Psoas muscle (tissue), 8 donors: ENCODE data around the gene PMPCA. TPM values are rescaled to one million over a fixed set of nuclear protein-coding genes. Genes with fewer than 3 reads are reported as not detected.

Source experiments
- ATAC-seq, 4 donors: fragments of 200-7000 bp; cut with Tn5 transposase; one replicate each; pipeline ENCODE4 v1.9.1; 2020; ENCODE audit warnings: moderate library complexity in 3 of 4, mild to moderate bottlenecking in 2 of 4
- DNase-seq, 2 donors: peaks; one replicate each; pipeline ENCODE4 v3.0.0-alpha.2; 2020
- H3K27ac ChIP-seq: fragments of 200-600 bp; one replicate; pipeline ENCODE4 v1.8.0; 2022
- H3K27me3 ChIP-seq, 3 donors: fragments of 200-600 bp in 1 of 3; one replicate each; pipeline versions ENCODE4 v1.6.1 to v1.8.0; 2013 to 2022; ENCODE audit warnings: low read length in 2 of 3, mild to moderate bottlenecking in 2 of 3, moderate library complexity in 1 of 3; ENCODE audit not compliant: insufficient read depth in 3 of 3
- H3K36me3 ChIP-seq, 2 donors: fragments of 200-600 bp in 1 of 2; one replicate each; pipeline versions ENCODE4 v1.6.1 to v1.8.0; 2013 to 2022; ENCODE audit warnings: low read depth in 1 of 2, mild to moderate bottlenecking in 1 of 2, moderate library complexity in 1 of 2; ENCODE audit not compliant: insufficient read depth in 1 of 2
- H3K4me1 ChIP-seq: fragments of 200-600 bp; one replicate; pipeline ENCODE4 v1.8.0; 2022
- H3K4me3 ChIP-seq: fragments of 200-600 bp; one replicate; pipeline ENCODE4 v1.8.0; 2022; ENCODE audit warnings: mild to moderate bottlenecking
- H3K9me3 ChIP-seq: fragments of 200-600 bp; one replicate; pipeline ENCODE4 v1.8.0; 2022
- WGBS, 3 donors: extraction: QIAGEN DNeasy Blood & Tissue Kit; methylation state at CpG; one replicate each; pipeline versions ENCODE4 v1.1.6 to v1.1.7; 2013; 5-methylcytosine and 5-hydroxymethylcytosine counted together
- intact Hi-C, 2 donors: fragments of 100-400 bp; cut with DNase I; formaldehyde crosslinking; loops; one replicate each; pipeline versions ENCODE4 v1.11.0 to v1.14.2; 2022
- polyA plus RNA-seq, 3 donors: library from polyadenylated mRNA; stranded (reverse); fragments of 200-250 nt; gene quantifications; one replicate each; pipeline ENCODE4 v1.2.3, GENCODE V29; 2013
- total RNA-seq, 4 donors: library from RNA; stranded (reverse); fragmentation: NEBNext Ultra II Directional in 2 of 4; extraction: Animal tissue kit (Norgen Biotek cat#: 25700) in 2 of 4; gene quantifications; one replicate each; pipeline versions ENCODE4 v1.2.1 to v1.2.4, GENCODE V29; 2021 to 2023
- TF ChIP-seq, protein P1 (sequence below): fragments of 200-600 bp; IDR thresholded peaks from one replicate; pipeline ENCODE4 v1.8.0; 2022; ENCODE audit warnings: antibody characterized with exemption
- donor health status: healthy with polysubstance abuse.
- donor health status: DM: no; HTN: no; CAD: no; lungs with moderate emphysema.
- donor health status: Bipolar disorder and iron deficiency.
- donor health status: healthy.
- donor health status: DM: yes; HTN: yes; CAD: no.
- donor health status: DM: no; HTN: no; CAD: no.
- donor health status: DM: no; HTN: no; CAD: no.
- donor health status: DM: yes; HTN: yes; CAD: no.

Gene PMPCA
- total and polyA plus RNA-seq, 7 donors: 42.4 to 116 (median 63.6) TPM

DNA sequence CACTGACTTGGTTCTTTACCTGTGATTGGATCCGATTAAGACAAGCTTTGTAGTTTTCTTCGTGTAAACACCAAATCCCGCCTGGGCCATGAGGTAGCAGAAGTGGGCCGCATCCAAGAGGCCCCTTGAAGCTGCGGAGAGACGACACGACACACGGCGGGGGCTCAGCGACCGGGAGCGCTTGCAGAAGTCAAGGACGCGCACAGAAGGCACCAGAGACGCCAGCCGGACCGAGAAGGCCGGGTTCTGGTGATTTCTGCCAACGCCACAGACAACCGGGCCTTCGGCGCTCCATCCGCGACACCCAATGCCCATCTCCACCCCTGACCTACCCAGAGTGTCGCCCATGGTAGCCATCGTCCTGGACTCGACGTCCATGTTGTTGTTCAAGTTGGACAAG is 49.0 kb downstream of the PMPCA start:
- H3K9me3 ChIP-seq: no peaks in the 10 kb centered on the region
- ATAC-seq: no peak
- DNase-seq: no peak
- H3K27ac ChIP-seq: no peak overlapping the region
- H3K36me3 ChIP-seq: peaks cover 6 to 100% of the 10 kb centered on the region in 2 donors
- TF ChIP-seq, protein P1, sequence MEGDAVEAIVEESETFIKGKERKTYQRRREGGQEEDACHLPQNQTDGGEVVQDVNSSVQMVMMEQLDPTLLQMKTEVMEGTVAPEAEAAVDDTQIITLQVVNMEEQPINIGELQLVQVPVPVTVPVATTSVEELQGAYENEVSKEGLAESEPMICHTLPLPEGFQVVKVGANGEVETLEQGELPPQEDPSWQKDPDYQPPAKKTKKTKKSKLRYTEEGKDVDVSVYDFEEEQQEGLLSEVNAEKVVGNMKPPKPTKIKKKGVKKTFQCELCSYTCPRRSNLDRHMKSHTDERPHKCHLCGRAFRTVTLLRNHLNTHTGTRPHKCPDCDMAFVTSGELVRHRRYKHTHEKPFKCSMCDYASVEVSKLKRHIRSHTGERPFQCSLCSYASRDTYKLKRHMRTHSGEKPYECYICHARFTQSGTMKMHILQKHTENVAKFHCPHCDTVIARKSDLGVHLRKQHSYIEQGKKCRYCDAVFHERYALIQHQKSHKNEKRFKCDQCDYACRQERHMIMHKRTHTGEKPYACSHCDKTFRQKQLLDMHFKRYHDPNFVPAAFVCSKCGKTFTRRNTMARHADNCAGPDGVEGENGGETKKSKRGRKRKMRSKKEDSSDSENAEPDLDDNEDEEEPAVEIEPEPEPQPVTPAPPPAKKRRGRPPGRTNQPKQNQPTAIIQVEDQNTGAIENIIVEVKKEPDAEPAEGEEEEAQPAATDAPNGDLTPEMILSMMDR: no peak
- 93 to 95% (median 94%) methylated on average over 28 of the region's 28 CpGs for WGBS, 3 donors
- H3K4me3 ChIP-seq: no peak overlapping the region
- no peaks in the 10 kb centered on the region for H3K27me3 ChIP-seq
- no peaks in the 10 kb centered on the region for H3K4me1 ChIP-seq
- intact Hi-C loops: no loop called here

DNA sequence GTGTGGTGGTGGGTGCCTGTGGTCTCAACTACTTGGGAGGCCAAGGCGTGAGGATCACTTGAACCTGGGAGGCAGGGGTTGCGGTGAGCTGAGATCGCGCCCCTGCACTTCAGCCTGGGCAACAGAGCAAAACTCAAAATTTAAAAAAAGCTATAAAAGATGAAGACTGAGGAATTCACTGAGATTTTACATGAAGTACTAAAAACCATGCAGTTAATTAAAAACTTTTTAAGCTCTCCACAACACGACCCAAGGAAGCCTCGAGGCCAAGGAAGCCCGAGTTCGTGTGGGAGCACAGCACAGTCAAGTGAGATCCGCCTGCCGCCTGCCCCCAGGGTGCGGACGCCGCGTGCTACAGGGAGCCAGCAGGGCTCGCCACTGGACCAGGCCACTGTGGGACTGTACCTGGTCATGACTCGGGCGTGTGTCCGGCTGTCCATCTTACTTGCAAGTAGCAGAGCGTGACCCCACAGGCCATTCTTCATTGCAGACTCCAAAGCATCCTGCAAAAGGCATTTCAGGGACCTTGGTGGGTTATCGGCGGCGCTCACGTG is 50.4 kb downstream of the PMPCA start:
- 94 to 96% (median 95%) methylated on average over 23 of the region's 23 CpGs for WGBS, 3 donors
- H3K27ac ChIP-seq: no peak overlapping the region
- intact Hi-C loops: no loop called here
- peaks cover 3 to 100% of the 10 kb centered on the region in 2 donors for H3K36me3 ChIP-seq
- H3K9me3 ChIP-seq: no peaks in the 10 kb centered on the region
- ATAC-seq: no peak
- no peak overlapping the region for H3K4me3 ChIP-seq
- TF ChIP-seq, protein P1: no peak
- no peaks in the 10 kb centered on the region for H3K27me3 ChIP-seq
- DNase-seq: no peak
- H3K4me1 ChIP-seq: no peaks in the 10 kb centered on the region

DNA sequence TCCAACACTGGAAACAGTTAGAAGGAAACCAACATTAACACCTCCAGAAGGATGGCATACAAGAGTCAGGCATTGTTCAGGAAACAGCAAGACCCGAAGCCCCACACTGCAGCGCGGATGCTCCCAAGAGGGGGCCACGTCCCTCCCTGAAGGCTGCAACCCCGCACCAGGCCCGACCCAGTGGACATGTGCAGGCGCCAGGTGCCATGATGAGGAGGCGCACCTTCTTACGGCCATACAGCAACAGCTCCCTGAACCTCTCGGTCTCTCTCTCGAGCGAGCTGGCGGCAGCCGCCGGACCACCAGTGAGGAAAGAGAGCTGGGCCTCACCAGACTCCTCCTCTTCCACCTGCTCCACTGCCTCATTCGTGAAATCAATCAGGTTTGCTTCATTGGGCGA is 52.2 kb downstream of the PMPCA start:
- H3K9me3 ChIP-seq: no peaks in the 10 kb centered on the region
- H3K4me1 ChIP-seq: no peaks in the 10 kb centered on the region
- DNase-seq (no peak), ATAC-seq (no peak)
- WGBS, 3 donors: 88 to 91% (median 88%) methylated on average over 17 of the region's 17 CpGs
- TF ChIP-seq, protein P1: no peak
- no peak overlapping the region for H3K27ac ChIP-seq
- H3K27me3 ChIP-seq: no peaks in the 10 kb centered on the region
- peaks cover 5 to 100% of the 10 kb centered on the region in 2 donors for H3K36me3 ChIP-seq
- H3K4me3 ChIP-seq: no peak overlapping the region
- intact Hi-C loops: no loop called here

DNA sequence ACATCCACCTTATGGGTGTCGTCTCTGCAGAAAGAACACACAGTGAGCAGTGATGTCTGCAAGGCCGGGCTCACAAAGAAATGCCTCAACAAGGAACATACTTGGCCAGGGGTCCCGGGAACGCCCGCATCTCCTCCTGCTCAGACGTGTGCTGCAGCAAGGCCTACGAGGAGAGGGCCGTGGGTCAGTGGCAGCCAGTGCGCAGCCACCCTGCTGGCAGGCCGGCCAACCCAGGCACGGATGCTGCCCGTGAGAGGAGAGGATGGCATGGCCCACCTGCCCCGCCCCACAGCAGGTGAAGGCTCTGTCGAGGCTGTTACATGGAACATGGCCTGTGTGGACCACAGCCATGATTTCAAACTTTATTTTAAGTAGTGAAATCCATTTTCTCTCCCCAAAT is 53.1 kb downstream of the PMPCA start:
- ATAC-seq: no peak
- 85 to 94% (median 90%) methylated on average over 14 of the region's 14 CpGs for WGBS, 3 donors

More for the DNA sequence above, 53.1 kb downstream of the PMPCA start:
- TF ChIP-seq, protein P1: no peak
- Histone ChIP-seq H3K27ac (no peak overlapping the region), H3K4me1 (no peaks in the 10 kb centered on the region), H3K9me3 (no peaks in the 10 kb centered on the region), H3K36me3 (peaks cover 7 to 100% of the 10 kb centered on the region in 2 donors), H3K27me3 (no peaks in the 10 kb centered on the region), H3K4me3 (no peak overlapping the region)
- DNase-seq: no peak
- intact Hi-C loops: no loop called here
